ENCODE results near the gene FBXO5.

The FBXO5 gene

DNA sequence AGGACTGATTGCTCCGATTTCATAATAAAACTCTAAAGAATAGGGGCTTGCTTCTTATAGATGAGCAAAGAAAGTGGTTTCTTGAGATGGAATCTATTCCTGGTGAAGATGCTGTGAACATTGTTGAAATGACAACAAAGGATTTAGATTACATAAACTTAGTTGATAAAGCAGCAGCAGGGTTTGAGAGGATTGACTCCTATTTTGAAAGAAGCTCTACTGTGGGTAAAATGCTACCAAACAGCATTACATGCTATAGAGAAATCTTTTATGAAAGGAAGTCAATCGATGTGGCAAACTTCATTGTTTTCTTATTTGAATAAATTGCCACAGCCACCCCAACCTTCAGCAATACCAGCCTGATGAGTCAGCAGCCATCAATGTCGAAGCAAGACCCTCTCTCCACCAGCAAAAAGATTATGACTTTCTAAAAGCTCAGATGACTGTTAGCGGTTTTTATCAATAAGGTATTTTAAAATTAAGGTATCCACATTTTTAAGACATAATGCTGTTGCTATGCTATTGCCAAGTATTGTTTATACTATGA lies 32.3 kb upstream of the FBXO5 start:
- TF ChIP-seq RARB (CRISPR knock-in tag; IDR thresholded peaks at IDR 0.05) (no peak), OSR1 (CRISPR knock-in tag; IDR thresholded peaks at IDR 0.05) (no peak), CSDC2 (CRISPR knock-in tag; IDR thresholded peaks at IDR 0.05) (no peak), PPARA (CRISPR knock-in tag; IDR thresholded peaks at IDR 0.05; ENCODE audit: borderline replicate concordance) (no peak), ZNF8 (CRISPR knock-in tag; IDR thresholded peaks at IDR 0.05) (no peak), ZNF565 (CRISPR knock-in tag; conservative IDR thresholded peaks at IDR 0.05; ENCODE audit: low read depth) (no peak), GLIS3 (CRISPR knock-in tag; IDR thresholded peaks at IDR 0.05) (no peak)
- TF ChIP-seq, protein P1, sequence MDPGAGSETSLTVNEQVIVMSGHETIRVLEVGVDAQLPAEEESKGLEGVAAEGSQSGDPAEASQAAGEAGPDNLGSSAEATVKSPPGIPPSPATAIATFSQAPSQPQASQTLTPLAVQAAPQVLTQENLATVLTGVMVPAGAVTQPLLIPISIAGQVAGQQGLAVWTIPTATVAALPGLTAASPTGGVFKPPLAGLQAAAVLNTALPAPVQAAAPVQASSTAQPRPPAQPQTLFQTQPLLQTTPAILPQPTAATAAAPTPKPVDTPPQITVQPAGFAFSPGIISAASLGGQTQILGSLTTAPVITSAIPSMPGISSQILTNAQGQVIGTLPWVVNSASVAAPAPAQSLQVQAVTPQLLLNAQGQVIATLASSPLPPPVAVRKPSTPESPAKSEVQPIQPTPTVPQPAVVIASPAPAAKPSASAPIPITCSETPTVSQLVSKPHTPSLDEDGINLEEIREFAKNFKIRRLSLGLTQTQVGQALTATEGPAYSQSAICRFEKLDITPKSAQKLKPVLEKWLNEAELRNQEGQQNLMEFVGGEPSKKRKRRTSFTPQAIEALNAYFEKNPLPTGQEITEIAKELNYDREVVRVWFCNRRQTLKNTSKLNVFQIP (CRISPR knock-in tag; IDR thresholded peaks at IDR 0.05; ENCODE audit: borderline replicate concordance, low read depth), result no peak
- TF ChIP-seq, protein P2, sequence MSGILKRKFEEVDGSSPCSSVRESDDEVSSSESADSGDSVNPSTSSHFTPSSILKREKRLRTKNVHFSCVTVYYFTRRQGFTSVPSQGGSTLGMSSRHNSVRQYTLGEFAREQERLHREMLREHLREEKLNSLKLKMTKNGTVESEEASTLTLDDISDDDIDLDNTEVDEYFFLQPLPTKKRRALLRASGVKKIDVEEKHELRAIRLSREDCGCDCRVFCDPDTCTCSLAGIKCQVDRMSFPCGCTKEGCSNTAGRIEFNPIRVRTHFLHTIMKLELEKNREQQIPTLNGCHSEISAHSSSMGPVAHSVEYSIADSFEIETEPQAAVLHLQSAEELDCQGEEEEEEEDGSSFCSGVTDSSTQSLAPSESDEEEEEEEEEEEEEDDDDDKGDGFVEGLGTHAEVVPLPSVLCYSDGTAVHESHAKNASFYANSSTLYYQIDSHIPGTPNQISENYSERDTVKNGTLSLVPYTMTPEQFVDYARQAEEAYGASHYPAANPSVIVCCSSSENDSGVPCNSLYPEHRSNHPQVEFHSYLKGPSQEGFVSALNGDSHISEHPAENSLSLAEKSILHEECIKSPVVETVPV (CRISPR knock-in tag; IDR thresholded peaks at IDR 0.05), result no peak
- TF ChIP-seq, protein P3, sequence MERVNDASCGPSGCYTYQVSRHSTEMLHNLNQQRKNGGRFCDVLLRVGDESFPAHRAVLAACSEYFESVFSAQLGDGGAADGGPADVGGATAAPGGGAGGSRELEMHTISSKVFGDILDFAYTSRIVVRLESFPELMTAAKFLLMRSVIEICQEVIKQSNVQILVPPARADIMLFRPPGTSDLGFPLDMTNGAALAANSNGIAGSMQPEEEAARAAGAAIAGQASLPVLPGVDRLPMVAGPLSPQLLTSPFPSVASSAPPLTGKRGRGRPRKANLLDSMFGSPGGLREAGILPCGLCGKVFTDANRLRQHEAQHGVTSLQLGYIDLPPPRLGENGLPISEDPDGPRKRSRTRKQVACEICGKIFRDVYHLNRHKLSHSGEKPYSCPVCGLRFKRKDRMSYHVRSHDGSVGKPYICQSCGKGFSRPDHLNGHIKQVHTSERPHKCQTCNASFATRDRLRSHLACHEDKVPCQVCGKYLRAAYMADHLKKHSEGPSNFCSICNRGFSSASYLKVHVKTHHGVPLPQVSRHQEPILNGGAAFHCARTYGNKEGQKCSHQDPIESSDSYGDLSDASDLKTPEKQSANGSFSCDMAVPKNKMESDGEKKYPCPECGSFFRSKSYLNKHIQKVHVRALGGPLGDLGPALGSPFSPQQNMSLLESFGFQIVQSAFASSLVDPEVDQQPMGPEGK (CRISPR knock-in tag; IDR thresholded peaks at IDR 0.05; ENCODE audit: borderline replicate concordance), result no peak
- TF ChIP-seq, protein P4, sequence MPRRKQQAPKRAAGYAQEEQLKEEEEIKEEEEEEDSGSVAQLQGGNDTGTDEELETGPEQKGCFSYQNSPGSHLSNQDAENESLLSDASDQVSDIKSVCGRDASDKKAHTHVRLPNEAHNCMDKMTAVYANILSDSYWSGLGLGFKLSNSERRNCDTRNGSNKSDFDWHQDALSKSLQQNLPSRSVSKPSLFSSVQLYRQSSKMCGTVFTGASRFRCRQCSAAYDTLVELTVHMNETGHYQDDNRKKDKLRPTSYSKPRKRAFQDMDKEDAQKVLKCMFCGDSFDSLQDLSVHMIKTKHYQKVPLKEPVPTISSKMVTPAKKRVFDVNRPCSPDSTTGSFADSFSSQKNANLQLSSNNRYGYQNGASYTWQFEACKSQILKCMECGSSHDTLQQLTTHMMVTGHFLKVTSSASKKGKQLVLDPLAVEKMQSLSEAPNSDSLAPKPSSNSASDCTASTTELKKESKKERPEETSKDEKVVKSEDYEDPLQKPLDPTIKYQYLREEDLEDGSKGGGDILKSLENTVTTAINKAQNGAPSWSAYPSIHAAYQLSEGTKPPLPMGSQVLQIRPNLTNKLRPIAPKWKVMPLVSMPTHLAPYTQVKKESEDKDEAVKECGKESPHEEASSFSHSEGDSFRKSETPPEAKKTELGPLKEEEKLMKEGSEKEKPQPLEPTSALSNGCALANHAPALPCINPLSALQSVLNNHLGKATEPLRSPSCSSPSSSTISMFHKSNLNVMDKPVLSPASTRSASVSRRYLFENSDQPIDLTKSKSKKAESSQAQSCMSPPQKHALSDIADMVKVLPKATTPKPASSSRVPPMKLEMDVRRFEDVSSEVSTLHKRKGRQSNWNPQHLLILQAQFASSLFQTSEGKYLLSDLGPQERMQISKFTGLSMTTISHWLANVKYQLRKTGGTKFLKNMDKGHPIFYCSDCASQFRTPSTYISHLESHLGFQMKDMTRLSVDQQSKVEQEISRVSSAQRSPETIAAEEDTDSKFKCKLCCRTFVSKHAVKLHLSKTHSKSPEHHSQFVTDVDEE (CRISPR knock-in tag; IDR thresholded peaks at IDR 0.05), result no peak
- TF ChIP-seq, protein P5, sequence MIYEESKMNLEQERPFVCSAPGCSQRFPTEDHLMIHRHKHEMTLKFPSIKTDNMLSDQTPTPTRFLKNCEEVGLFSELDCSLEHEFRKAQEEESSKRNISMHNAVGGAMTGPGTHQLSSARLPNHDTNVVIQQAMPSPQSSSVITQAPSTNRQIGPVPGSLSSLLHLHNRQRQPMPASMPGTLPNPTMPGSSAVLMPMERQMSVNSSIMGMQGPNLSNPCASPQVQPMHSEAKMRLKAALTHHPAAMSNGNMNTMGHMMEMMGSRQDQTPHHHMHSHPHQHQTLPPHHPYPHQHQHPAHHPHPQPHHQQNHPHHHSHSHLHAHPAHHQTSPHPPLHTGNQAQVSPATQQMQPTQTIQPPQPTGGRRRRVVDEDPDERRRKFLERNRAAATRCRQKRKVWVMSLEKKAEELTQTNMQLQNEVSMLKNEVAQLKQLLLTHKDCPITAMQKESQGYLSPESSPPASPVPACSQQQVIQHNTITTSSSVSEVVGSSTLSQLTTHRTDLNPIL (CRISPR knock-in tag; IDR thresholded peaks at IDR 0.05; ENCODE audit: low read depth), result no peak
- no peak for ATAC-seq

DNA sequence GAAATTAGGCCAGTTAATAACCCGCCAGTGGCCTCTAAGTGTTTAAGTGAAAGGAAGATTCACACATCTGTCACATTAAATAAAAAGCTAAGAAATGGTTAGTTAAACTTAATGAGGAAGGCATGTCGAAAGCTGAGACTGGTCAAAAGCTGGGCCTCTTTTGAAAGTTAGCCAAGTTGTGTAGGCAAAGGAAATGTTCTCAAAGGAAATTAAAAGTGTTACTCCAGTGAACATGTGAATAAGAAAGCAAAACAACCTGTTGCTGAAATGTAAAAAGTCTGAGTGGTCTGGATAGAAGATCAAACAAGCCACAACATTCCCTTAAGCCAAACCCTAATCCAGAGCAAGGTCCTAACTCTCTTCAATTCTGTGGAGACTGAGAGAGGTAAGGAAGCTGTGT lies 30.6 kb upstream of the FBXO5 start:
- TF ChIP-seq SNAI2 (CRISPR knock-in tag; IDR thresholded peaks at IDR 0.05), result no peak
- no peak for TF ChIP-seq ESRRG (CRISPR knock-in tag; IDR thresholded peaks at IDR 0.05)
- TF ChIP-seq, protein P3 (CRISPR knock-in tag; IDR thresholded peaks at IDR 0.05; ENCODE audit: borderline replicate concordance), result no peak
- no peak for TF ChIP-seq GLIS3 (CRISPR knock-in tag; IDR thresholded peaks at IDR 0.05)
- TF ChIP-seq, protein P5 (CRISPR knock-in tag; IDR thresholded peaks at IDR 0.05; ENCODE audit: low read depth), result no peak
- TF ChIP-seq, protein P4 (CRISPR knock-in tag; IDR thresholded peaks at IDR 0.05), result no peak
- no peak for TF ChIP-seq ARNTL (CRISPR knock-in tag; IDR thresholded peaks at IDR 0.05; ENCODE audit: borderline replicate concordance, low read depth)
- TF ChIP-seq, protein P1 (CRISPR knock-in tag; IDR thresholded peaks at IDR 0.05; ENCODE audit: borderline replicate concordance, low read depth), result no peak
- no peak for TF ChIP-seq ZFP30 (CRISPR knock-in tag; IDR thresholded peaks at IDR 0.05)
- TF ChIP-seq ZFP3 (CRISPR knock-in tag; IDR thresholded peaks at IDR 0.05), result no peak
- TF ChIP-seq ZC3H10 (CRISPR knock-in tag; IDR thresholded peaks at IDR 0.05), result no peak
- ATAC-seq, result no peak
